ENCODE data around the gene PTPN2.
A peak's percentile ranks its signal among the peaks of the same experiment; 100 is the strongest.
"Not testable (repeated sequence)": the region's sequence is repeated elsewhere in the genome, so short reads cannot be mapped to it uniquely, and the experiment has no call there.

Gene PTPN2

GRCh38 chr18:12883684-12884405, at the start of gene PTPN2:
TSS of gene PTPN2 (minus strand) at chr18:12884237. CDS start at chr18:12884141, 96 bp downstream.
- peak; percentile 94 for DNase-seq

- DNase-seq = no peak
Measured at GRCh38 chr18:12933327-12933726, 49.3 kb upstream of the PTPN2 start.

GRCh38 chr18:12930908-12931307, 46.9 kb upstream of the PTPN2 start:
- no peak for DNase-seq

- no peak for DNase-seq
Measured at GRCh38 chr18:12930376-12930775, 46.3 kb upstream of the PTPN2 start.

DNA sequence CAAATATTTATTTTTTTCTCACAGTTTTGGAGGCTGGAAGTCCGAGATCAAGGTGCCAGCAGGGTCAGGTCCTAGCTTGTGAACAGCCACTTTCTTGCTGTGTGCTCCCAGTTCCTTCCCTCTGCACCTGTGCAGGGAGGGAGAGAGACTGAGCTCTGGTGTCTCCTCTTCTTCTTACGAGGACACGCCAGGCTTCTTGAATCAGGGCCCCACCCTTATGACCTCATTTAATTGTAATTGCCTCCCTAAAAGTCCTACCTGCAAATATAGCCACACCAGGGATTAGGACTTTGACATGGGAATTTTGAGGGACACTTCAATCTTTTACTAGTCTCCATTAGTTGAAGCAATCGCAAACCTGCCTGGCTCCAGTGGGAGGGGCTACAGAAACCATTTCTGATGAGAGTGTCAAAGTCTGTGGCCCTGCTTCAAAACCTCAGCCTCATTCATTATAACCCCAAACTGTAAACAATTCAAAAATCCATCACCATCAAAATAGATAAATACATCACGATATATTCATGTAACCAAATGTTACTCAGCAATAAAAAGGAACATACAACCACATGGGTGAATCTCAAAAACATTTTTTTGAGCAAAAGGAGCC, 45.5 kb upstream of the PTPN2 start:
- peak; percentile 26 for DNase-seq

GRCh38 chr18:12928641-12929040, 44.6 kb upstream of the PTPN2 start:
- DNase-seq = no peak

GRCh38 chr18:12928206-12928605, 44.2 kb upstream of the PTPN2 start:
- DNase-seq = no peak

DNA sequence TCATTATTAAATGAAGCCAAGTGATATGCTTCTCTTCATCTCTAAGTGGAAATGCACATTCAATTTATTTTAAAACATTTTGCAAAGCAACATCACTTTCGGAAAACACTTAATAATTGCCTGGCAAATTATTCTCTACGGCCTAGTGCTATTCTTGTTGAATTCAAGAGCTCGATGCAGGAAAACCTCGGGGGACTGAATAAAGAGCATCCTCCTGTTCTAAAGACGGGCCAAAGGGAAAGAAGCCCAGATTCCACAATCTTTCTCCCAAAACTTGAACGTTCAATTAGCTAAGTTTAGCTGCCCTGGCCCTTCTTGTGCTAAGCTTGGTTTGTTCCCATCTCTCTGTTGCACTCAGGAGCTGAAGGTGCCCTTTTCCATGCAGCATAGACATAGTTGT, 40.6 kb upstream of the PTPN2 start:
- no peak for DNase-seq

DNA sequence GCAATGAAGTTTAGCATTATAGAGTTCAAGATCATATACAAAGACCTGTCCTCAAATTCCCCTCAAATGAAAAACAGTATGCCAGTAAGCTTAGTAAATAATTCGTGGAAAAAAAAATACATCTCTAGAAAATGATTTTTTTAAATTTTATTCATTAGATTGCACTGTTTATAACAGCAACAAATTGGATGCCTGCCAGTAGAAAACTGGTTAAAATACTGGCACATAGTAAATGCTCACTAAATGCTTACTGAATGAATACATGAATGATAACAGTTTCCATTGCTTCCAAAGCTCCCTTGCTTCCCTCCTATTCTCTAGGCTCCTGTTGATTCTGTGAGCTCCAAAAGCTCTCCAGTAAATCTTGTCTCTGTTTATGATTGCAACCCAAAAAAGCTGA, 38.2 kb upstream of the PTPN2 start:
- DNase-seq = no peak

DNA sequence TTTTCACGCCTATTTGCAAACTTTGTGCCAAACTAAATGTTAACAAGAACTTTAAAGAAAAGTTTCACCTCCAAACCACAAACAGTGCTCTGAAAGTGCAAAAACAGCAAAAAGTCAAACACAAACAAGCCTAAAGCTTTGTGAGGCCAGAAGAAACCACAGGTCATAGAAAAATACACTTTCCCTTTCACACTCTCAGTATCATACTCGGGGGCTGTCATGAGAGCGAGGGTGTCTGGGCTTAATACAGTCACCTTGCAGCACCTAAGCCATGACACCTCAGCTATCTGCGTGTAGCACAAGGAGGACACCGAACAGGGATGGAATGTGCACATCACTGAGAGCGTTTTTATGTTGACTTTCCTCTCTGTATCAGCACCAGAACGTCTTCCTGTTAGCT, 37.1 kb upstream of the PTPN2 start:
- peak; percentile 66 for DNase-seq

- DNase-seq = no peak
Measured at GRCh38 chr18:12911929-12912703, 28.1 kb upstream of the PTPN2 start.

- DNase-seq = peak; percentile 49
Measured at GRCh38 chr18:12911025-12911928, 27.2 kb upstream of the PTPN2 start.

GRCh38 chr18:12908706-12909105, 24.7 kb upstream of the PTPN2 start:
- no peak for DNase-seq

GRCh38 chr18:12907258-12907925, 23.4 kb upstream of the PTPN2 start:
- no peak for DNase-seq

DNA sequence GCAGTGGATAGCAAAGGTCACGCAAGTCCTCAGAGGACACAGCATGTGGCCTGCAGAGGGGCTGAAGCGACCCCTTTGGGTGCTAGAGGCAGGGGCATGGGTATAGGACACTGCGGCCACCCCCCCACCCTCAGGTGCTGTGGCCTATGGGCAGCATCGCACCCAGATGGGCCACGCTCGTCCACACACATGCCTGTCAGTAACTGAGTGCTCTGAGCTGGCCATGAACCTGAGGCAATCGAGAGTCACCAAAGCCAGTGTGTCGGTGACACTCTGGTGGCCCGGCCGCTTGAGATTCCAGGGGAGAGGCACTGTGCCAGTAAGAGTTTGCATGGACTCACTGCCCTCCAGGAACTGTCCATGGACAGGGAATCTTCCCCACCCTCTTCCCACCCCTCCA, 22.7 kb upstream of the PTPN2 start:
- no peak for DNase-seq

DNA sequence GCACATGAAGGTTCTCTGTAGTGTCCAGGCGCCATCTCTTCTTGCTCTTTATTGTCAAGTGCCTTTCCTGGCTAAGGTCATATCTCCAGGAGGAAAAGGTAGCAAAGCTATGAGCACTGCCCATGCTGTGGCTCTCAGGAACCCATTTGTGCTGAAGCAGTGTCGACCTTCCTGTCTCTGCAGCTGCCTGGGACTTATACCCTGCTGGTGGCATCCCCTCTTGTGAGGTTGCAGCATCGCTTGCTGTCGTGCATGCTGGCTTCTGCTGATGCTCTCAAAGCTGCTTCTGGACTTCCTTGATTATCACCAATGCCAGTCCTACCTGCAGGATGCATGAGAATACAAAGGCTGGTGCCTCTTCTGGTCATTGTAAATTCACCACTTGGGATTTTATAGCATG, 22.1 kb upstream of the PTPN2 start:
- no peak for DNase-seq

GRCh38 chr18:12904012-12904516, 20.0 kb upstream of the PTPN2 start:
- peak; percentile 70 for DNase-seq

DNA sequence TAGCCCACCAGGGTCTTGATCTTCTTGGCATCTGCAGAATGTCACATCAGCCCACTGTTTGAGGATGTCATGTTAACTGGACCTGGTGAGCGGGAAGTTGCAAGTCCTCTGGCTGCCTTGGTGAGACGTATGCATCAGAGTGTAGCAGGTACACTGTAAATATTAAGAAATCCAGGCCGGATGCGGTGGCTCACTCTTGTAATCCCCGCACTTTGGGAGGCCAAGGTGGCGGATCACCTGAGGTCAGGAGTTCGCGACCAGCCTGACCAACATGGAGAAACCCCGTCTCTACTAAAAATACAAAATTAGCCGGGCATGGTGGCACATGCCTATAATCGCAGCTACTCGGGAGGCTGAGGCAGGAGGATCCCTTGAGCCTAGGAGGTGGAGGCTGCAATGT, 17.2 kb upstream of the PTPN2 start:
- DNase-seq = not testable (repeated sequence)

DNA sequence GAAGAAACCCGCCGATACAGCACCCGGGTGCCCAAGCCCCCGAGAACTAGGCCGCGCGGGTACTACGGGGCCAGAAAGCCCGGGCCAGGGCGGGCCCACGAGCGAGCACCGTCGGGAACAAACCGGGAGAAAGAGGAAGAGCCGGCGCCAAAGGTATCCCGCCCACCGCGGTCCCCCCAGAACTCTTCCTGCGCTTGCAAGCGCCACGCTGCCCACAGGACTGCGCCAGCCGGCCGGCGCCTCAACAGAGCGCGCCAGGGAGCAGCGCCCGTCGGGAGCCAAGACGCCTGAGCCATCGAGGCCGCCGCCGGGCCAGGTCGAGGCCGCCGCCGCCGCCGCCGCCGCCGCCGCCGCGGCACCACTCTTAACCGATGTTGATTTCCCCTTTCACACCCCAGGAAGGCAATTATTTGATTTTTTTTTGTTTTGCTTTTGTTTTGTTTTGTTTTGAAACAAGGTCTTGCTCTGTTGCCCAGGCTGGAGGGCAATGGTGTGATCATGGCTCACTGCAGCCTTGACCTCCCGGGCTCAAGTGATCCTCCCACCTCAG, 12.8 kb upstream of the PTPN2 start:
- peak; percentile 22 for DNase-seq

DNA sequence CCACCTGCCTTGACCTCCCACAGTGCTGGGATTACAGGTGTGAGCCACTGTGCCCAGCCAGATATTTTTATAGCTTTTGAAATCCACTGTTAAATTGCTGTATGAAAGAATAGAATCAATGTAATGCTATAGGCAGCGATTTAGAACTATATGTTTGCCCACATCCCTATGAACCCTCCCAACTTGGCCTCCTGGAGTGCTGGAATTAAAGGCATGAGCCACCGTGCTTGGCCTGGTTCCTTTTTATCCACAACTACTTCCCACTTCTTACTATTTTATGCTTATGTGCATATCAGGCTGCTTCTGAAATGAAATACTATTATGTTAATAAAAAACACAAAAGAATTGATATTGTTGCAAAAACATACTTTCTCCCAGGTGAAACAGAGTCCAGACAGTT, 11.6 kb upstream of the PTPN2 start:
- DNase-seq = no peak

DNA sequence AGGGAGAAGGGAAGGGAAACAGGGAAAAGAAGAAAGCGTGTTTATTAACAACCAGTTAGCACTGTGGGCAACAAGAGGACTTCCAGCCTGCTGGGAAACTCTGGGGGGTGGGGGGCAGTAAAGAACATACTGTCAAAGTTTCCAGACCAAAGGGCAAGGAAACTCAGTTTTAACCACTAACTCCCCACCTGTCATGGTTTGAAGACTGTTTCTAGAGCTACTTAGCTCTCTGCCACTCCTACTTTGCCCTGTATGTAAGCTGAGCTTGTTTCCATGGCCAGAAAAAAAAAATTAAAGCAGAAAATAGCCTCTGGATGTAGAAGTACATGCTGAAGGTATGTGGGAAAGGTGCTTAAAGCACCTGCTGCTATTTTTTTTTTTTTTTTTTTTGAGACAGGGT, 11.0 kb upstream of the PTPN2 start:
- no peak for DNase-seq

DNA sequence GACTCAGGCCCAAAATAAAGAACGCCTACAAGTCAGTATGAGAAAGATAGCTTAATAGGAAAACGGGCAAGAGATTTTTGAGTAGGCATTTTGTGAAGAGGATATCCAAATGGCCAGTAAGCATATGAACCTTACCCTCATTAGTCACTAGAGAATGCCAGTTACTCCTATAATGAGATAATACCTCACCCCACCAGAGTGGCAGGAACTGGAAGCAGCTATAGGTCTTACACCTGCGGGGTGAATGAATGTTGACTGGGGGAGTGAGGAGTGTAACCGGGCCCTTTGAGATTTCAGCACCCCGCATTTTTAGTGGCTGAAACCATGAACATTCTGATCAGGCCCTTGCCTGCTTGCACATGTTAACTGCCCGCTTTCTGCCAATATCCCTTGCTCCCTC, 7.5 kb upstream of the PTPN2 start:
- DNase-seq = no peak

Data from CD4-positive, alpha-beta T cell treated with Interleukin-17A for 1 hour (primary cell).